ENCODE measurements around the gene TEK.

Gene TEK

DNA sequence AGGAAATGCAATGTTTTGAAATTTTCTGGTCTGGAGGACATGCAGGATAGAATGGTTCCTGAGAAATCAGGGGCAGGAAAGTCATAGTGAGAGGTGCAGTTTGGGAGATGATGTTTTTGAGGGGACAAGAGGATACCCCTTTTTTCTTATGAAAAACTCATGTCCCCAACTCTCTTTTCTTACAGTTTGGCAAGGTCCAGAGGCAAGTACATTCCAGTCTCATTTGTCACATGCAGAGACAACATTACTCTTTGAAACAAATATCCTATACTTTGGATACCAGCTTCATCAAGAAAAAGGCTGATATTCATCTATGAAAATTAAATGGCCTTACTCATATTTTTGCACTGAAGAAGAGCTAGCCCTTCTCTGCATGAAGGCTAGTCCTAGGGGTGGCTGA is 139.7 kb downstream of the TEK start:
- no peak overlapping the region for H3K4me3 ChIP-seq (ENCODE audit: low read length)
- H3K27ac ChIP-seq (ENCODE audit: low read length), result no peak overlapping the region
- H3K9ac ChIP-seq (ENCODE audit: low read length), result no peak overlapping the region
- H3K9me3 ChIP-seq (ENCODE audit: control insufficient read depth, low read depth, low read length), result no peaks in the 10 kb centered on the region
- no peaks in the 10 kb centered on the region for H3K4me1 ChIP-seq (ENCODE audit: control insufficient read depth, low read depth, low read length)
- H3K36me3 ChIP-seq (ENCODE audit: control insufficient read depth, low read depth, low read length), result no peaks in the 10 kb centered on the region
- H3K27me3 ChIP-seq (ENCODE audit: control insufficient read depth, insufficient read depth, low read length), result no peaks in the 10 kb centered on the region

DNA sequence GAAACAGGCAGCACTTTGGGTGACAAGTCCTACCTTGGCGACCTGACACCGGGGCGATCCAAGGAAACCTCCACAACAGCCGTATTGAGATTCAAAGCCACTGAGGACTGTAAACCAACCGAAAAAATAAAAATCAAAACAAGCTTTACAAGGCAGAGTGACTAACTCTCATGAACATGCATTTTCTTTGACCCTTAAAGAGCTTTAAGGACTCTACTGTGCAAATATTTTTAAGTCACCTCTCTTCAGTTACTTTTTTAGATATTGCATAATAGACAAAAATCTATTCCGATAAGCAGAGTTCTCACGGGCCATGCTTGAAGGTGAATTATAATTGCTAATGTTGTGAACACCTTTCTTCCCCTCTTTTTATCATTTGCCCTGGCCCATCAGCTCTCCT is 149.6 kb downstream of the TEK start:
- Histone ChIP-seq H3K27me3 (ENCODE audit: control insufficient read depth, insufficient read depth, low read length) (no peaks in the 10 kb centered on the region), H3K4me3 (ENCODE audit: low read length) (no peak overlapping the region), H3K36me3 (ENCODE audit: control insufficient read depth, low read depth, low read length) (no peaks in the 10 kb centered on the region), H3K9me3 (ENCODE audit: control insufficient read depth, low read depth, low read length) (no peaks in the 10 kb centered on the region), H3K4me1 (ENCODE audit: control insufficient read depth, low read depth, low read length) (no peaks in the 10 kb centered on the region), H3K27ac (ENCODE audit: low read length) (no peak overlapping the region), H3K9ac (ENCODE audit: low read length) (no peak overlapping the region)

DNA sequence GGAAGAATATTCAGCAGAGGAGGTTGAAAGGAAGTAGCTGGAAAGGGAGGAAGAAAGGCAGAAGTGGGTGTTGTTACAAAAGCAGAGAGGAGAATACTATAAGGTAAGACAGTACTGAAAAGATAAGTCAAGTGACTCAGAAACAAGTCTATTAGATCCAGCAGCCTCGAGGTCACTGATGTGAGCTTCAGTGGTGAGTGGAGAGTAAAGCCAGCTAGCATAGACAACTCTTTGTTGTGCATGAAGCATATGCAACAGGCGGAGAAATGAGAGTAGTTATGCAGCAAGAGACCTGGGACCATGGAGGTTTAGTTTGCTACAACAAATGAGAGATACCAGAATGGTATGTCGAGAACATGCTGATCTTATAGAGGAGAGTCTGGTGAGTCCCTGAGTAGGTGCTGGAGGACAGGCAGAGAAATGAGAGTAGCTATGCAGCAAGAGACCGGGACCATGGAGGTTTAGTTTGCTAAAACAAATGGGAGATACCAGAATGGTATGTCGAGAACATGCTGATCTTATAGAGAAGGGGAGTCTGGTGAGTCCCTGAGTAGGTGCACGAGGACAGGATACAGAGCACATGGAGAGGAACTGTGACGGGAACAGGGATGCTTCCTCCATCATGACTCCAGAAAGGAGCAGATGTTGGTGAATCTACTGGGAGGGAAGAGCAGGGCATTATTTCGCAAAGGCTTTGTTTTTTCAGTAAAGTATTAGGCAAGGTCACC is 151.9 kb downstream of the TEK start:
- Histone ChIP-seq H3K36me3 (ENCODE audit: control insufficient read depth, low read depth, low read length) (no peaks in the 10 kb centered on the region), H3K4me1 (ENCODE audit: control insufficient read depth, low read depth, low read length) (no peaks in the 10 kb centered on the region), H3K27ac (ENCODE audit: low read length) (no peak overlapping the region), H3K9me3 (ENCODE audit: control insufficient read depth, low read depth, low read length) (no peaks in the 10 kb centered on the region), H3K9ac (ENCODE audit: low read length) (no peak overlapping the region), H3K27me3 (ENCODE audit: control insufficient read depth, insufficient read depth, low read length) (no peaks in the 10 kb centered on the region), H3K4me3 (ENCODE audit: low read length) (no peak overlapping the region)

DNA sequence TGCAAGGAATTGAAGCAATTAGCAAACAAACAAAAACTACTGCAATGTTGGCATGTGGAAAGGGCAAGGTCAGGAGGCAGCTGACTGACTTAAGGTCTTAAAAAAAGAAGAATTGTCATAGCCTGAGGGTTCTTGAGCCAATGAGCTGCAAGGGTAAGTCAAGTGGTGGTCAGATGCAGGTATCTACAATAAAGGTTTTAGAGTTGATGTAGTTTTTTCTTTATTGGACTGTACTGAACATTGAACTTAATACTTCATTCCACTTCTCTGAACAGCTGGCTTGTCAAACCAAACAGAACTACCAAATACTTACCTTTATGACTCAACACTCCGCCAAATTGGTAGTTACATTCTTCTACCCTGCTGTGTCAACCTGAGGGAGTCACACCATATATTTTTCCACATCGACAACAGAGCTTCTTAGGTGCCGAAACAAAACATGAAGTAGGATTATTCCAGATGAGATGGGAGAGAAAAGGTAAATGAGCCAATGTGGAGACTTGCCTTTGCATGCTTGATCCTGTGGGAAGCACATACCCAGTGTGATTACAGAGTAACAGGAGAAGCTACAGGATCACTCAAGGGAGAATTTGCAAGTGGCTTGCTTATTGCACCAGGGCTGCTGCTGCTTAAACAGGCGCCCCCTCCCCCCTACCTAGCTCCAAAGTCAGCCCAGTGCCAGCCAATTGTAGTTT is 152.6 kb downstream of the TEK start:
- H3K4me3 ChIP-seq (ENCODE audit: low read length), result no peak overlapping the region
- no peaks in the 10 kb centered on the region for H3K27me3 ChIP-seq (ENCODE audit: control insufficient read depth, insufficient read depth, low read length)
- H3K9ac ChIP-seq (ENCODE audit: low read length), result no peak overlapping the region
- no peaks in the 10 kb centered on the region for H3K9me3 ChIP-seq (ENCODE audit: control insufficient read depth, low read depth, low read length)
- no peak overlapping the region for H3K27ac ChIP-seq (ENCODE audit: low read length)
- no peaks in the 10 kb centered on the region for H3K36me3 ChIP-seq (ENCODE audit: control insufficient read depth, low read depth, low read length)
- H3K4me1 ChIP-seq (ENCODE audit: control insufficient read depth, low read depth, low read length), result no peaks in the 10 kb centered on the region

DNA sequence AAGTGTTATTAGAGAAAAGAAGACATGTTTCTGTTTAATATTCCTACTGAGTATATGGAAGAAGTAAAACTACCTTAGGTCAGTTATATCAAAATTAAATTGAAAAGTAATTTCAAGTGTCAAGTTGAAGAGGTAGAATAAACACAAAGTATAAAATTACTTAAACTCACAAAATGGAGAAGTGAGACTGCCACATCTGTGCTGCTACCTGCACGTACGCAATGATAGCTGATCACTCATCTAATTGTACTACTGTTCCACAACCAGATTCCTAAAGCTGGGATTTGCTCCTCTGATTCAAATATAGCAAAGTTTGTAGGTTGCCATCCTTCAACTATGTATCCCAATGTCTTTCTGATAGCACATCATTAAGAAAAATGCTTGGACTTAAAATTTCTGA is 163.1 kb downstream of the TEK start:
- H3K27me3 ChIP-seq (ENCODE audit: control insufficient read depth, insufficient read depth, low read length), result no peaks in the 10 kb centered on the region
- peaks cover 5% of the 10 kb centered on the region for H3K4me1 ChIP-seq (ENCODE audit: control insufficient read depth, low read depth, low read length)
- no peak overlapping the region for H3K9ac ChIP-seq (ENCODE audit: low read length)

DNA sequence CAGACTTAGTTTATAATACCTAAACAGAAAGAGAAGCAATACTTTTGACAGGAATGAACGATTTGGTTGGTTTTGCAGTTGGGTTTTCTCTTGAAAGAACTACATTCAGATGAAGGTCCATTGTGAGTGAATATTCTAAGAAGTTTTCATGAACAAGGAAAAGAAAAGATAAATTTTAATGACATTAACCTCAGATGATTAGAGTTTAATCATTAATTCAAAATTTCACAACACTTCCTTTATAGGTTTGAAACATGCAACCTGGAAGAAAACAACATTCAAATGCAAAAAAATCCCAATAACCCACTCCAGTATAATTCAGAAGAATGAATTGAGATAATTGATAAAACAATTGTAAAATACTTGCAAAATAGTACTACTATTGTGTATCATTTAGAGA is 164.2 kb downstream of the TEK start:
- Histone ChIP-seq H3K9me3 (ENCODE audit: control insufficient read depth, low read depth, low read length) (no peaks in the 10 kb centered on the region), H3K4me1 (ENCODE audit: control insufficient read depth, low read depth, low read length) (peaks cover 5% of the 10 kb centered on the region), H3K4me3 (ENCODE audit: low read length) (no peak overlapping the region), H3K27ac (ENCODE audit: low read length) (no peak overlapping the region), H3K36me3 (ENCODE audit: control insufficient read depth, low read depth, low read length) (no peaks in the 10 kb centered on the region), H3K9ac (ENCODE audit: low read length) (no peak overlapping the region), H3K27me3 (ENCODE audit: control insufficient read depth, insufficient read depth, low read length) (no peaks in the 10 kb centered on the region)

More for the DNA sequence above, 163.1 kb downstream of the TEK start:
- no peak overlapping the region for H3K27ac ChIP-seq (ENCODE audit: low read length)
- H3K9me3 ChIP-seq (ENCODE audit: control insufficient read depth, low read depth, low read length), result no peaks in the 10 kb centered on the region
- H3K4me3 ChIP-seq (ENCODE audit: low read length), result no peak overlapping the region
- H3K36me3 ChIP-seq (ENCODE audit: control insufficient read depth, low read depth, low read length), result no peaks in the 10 kb centered on the region

DNA sequence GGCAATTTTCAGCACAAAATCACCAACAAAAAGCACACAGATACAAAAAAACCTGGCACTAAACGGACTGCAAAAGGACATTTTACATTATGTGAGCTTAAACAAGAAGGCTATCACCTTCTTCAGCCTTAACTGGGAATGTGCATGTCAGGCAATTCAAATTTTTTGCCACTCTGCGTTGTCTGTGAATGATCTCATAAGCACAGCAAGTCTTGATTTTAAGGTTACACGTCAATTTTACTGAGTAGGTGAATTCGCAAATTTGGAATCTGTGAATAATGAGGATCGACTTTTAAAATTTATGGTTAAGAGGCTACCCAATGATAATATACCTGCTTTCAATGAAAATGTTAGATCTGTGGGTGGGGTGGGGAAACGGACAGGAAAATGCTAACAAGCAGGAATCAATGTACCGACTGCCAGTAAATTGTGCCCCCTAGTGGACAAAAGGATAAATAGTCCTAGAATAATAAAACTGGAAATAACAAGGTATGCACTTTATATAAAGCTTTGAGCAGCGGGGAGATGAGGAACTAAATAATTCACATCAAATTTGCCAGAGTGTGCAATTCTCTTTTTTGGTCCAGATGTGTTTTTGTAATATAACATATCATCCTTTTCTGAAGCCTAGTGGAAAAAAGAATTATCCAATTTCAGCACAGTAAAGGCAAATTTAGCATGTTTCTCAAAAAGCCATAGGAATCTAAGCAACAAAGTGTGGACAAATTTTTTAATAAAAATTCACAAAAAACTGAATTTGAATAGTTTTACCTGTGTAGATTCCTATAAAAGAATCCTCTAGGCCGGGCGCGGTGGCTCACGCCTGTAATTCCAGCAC is 167.4 kb downstream of the TEK start:
- H3K4me1 ChIP-seq (ENCODE audit: control insufficient read depth, low read depth, low read length), result peaks cover 5% of the 10 kb centered on the region
- no peaks in the 10 kb centered on the region for H3K9me3 ChIP-seq (ENCODE audit: control insufficient read depth, low read depth, low read length)
- no peak overlapping the region for H3K9ac ChIP-seq (ENCODE audit: low read length)
- no peaks in the 10 kb centered on the region for H3K27me3 ChIP-seq (ENCODE audit: control insufficient read depth, insufficient read depth, low read length)
- H3K27ac ChIP-seq (ENCODE audit: low read length), result no peak overlapping the region
- no peak overlapping the region for H3K4me3 ChIP-seq (ENCODE audit: low read length)
- H3K36me3 ChIP-seq (ENCODE audit: control insufficient read depth, low read depth, low read length), result no peaks in the 10 kb centered on the region

DNA sequence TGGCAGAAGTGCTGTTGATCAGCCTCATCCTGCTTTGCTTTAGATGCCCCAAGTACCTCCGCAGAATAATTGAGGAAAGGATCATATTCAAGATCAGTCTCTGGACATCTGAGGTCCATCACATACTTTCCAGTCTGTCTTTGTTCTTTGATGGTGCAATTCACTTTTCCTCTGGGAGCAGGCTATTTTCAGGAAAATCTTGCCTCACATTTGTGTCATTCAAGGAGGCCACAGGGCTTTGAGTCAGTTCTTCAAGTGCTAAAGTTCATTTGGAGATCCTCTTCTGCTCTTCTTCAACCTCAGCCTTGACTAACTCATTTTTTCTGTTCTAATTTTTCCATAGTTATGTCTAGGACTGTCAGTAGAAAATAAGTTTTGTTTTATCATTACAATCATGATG is 169.3 kb downstream of the TEK start:
- no peak overlapping the region for H3K27ac ChIP-seq (ENCODE audit: low read length)
- H3K27me3 ChIP-seq (ENCODE audit: control insufficient read depth, insufficient read depth, low read length), result no peaks in the 10 kb centered on the region
- H3K9ac ChIP-seq (ENCODE audit: low read length), result no peak overlapping the region

DNA sequence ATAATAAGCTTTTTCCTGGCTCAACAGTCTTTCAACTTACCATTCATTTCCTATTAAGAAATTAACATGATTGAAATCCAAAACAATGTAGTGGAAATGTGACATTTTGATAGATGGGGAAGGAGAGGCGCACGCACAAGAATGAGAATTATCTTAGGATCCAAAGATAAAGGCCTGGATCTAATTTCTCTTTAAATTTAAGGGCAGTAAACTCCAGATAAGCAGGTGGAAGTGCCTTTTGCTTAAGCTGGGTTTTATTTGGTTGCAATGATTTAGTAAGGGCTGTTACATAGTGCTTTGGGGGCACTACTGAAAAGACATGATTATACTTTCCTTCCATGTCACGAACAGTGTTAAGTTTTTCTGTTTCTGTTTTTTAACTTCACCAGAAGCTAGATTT is 170.6 kb downstream of the TEK start:
- H3K36me3 ChIP-seq (ENCODE audit: control insufficient read depth, low read depth, low read length), result no peaks in the 10 kb centered on the region
- H3K9ac ChIP-seq (ENCODE audit: low read length), result no peak overlapping the region
- no peak overlapping the region for H3K27ac ChIP-seq (ENCODE audit: low read length)
- no peaks in the 10 kb centered on the region for H3K27me3 ChIP-seq (ENCODE audit: control insufficient read depth, insufficient read depth, low read length)
- peaks cover 5% of the 10 kb centered on the region for H3K4me1 ChIP-seq (ENCODE audit: control insufficient read depth, low read depth, low read length)
- no peak overlapping the region for H3K4me3 ChIP-seq (ENCODE audit: low read length)
- H3K9me3 ChIP-seq (ENCODE audit: control insufficient read depth, low read depth, low read length), result no peaks in the 10 kb centered on the region

More for the DNA sequence above, 169.3 kb downstream of the TEK start:
- Histone ChIP-seq H3K9me3 (ENCODE audit: control insufficient read depth, low read depth, low read length) (no peaks in the 10 kb centered on the region), H3K4me1 (ENCODE audit: control insufficient read depth, low read depth, low read length) (peaks cover 5% of the 10 kb centered on the region), H3K36me3 (ENCODE audit: control insufficient read depth, low read depth, low read length) (no peaks in the 10 kb centered on the region), H3K4me3 (ENCODE audit: low read length) (no peak overlapping the region)

Measured in iPS-18a (cell line).